EL (cell line): ENCODE measurements around the gene C22orf39.
"Not testable (repeated sequence)": the region's sequence is repeated elsewhere in the genome, so short reads cannot be mapped to it uniquely, and the experiment has no call there.

ENCODE experiments used
- DNase-seq: peaks from one replicate; pipeline ENCODE4 v3.0.0-alpha.2; 2016

Gene C22orf39

GRCh38 chr22:19450363-19451175 is 3.1 kb upstream of the C22orf39 start:
- no peak for DNase-seq

GRCh38 chr22:19449422-19449767 is 1.9 kb upstream of the C22orf39 start:
- DNase-seq = no peak

GRCh38 chr22:19448739-19449421 is 1.4 kb upstream of the C22orf39 start:
- no peak for DNase-seq

DNA sequence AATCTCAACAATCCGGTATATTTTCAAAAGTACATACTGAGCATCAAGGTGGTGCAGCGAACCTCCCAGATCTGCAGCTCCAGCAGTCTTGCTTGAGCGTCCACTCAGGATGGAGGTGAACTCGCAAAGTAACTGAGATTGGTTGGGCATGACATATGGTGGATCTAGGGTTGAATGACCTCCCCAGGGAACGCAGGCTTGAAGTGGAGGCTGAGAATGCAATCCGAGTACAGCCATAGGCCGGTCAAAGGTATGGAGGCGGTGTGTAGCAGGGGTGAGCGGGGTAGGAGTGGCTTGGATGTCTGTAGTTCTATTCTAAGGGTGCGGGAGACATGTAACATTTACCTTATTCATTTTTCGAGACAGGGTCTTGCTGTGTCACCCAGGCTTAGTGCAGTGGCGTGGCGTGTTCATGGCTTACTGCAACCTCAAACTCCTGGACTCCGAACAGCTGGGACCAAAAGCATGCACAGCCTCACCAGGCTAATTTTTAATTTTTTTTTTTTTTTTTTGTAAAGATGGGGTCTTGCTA is 631 bp upstream of the C22orf39 start:
- peak; percentile 59 for DNase-seq

DNA sequence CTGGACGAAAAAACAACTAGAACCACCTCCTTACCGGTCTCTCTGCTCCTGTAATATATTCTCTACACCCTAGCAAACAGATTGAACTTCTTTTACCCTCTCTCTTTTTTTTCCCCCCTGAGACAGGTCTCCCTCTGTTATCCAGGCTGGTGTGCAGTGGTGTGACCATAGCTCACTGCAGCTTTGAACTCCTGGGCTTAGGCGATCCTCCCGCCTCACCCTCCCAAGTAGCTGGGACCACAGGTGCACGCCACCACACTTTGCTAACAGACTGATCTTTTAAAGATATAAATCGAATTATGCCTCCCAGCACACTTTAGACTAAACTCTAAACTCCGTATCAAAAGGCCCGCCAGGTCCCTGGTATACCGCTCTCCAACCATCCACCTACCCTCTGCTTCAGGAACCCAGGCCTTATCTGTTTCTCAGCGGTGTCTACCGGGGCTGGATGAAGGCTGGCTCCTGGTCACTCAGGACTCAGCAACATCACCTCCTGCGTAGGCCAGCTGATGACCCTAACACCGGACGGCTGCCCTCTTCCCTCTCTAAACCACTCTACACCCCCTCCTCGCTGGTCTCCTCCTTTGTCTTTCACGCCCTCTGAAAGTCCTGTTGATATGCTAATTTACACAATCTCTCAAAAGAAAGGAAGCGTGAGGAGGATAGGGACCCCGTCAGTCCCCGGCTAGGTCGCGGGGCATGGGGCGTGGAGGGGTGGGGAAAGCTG is 745 bp downstream of the C22orf39 start:
- peak; percentile 23 for DNase-seq

DNA sequence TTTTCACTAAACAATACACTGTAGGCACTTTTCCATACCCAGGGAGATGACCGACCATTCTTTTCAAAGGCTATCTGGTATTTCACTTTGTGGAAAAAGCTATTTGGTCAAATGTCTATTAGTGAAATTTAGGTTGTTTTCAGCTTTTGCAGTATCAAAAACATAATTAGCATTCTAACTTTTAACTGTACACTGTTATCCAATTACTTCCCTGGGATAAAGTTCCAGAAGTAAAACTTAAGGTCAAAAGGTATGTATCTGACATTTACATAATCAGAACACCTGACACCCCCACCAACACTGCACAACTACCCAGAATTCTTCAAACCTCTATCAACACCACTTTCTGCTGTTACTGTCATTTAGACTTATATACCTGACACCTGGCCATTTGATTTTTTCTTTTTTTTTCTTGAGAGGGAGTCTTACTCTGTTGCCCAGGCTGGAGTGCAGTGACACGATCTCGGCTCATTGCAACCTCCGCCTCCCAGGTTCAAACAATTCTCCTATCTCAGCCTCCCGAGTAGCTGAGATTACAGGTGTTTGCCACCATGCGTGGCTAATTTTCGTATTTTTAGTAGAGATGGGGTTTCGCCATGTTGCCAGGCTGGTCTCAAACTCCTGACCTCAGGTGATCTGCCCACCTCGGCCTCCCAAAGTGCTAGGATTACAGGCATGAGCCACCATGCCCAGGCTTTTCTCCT is 2.1 kb downstream of the C22orf39 start:
- not testable (repeated sequence) for DNase-seq

DNA sequence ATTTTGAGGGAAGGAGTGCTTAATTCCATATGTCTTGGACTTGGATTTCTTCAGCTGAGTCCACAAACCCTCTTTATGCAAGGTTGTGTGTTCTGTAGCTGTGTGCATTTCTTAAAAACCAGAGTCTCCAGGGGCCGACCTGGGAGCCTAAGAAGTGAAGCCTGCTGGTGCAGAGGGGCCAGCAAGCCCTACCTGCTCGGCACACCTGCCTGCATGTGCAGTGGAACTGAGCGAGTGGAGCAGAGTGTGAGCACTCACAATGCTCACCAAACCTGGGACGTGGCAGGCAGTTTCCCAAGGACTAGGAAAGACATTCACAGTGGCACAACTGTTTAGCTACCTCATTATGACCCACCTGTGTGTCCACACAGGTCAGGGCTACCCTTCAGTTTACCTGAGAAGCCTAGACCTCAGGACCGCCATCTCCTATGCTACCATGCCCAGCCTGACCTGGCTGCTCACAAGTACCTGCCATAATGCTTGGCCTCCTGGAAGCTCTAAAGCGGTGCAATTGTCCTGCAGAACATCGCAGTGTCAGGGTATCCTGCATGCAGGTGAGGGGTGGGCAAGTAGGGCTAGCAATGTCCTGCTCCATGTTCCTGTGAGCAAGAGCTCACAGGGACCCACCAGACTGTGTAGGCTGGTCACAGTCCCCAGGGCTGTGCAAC is 3.8 kb downstream of the C22orf39 start:
- DNase-seq = no peak

DNA sequence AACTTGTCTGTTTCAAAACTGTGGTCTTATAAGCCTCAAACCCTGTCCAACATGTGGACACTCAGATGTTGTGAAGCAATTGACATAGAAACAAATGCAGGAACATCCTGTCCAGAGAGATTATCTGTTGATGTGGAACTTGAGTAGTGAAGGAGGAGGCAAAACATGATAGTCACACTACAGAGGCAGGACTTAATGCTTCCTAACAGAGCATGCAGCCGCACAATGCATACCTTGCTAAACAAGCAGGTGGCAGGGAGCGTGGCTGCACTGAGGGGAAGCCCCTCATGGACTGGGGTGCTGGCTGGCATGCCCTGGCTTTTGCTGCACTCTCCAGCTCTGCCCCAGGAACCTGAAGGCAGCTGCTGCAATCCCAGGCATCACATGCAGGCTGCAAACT is 5.3 kb downstream of the C22orf39 start:
- DNase-seq = no peak

DNA sequence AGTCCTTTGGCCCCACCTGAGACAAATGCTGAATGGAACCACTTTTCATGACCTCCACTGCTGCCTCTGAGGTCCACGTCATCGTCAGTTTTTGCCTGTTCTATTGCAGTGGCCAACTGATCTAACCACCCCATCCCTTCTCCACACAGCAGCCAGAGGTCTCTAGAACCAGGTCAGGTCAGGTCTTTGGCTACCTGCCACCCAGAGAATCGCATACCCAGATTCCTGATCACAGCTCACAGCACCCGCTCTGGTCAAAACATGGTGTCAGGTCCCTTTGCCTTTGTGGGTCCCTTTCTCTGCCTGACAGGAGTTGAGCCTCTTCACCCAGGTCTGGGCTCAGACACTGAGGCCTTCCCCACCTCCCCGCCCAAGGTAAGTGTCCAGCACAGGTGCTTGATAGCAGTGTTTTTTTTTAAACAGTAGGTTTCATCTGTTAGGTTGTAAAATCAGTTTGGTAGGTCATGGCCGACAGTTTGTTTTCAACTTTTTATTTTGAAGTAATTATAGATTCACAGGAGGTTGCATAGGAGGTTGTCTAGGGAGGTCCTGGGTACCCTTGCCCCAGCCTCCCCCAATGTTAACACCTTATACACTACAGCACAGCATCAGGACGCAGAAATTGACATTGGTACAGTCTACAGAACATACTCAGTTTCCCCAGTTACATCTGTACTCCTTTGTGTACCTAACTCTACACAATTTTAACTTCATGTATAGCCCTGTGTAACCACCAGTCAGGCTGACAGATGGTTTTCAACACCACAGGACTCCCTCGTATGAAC is 6.9 kb downstream of the C22orf39 start:
- no peak for DNase-seq

DNA sequence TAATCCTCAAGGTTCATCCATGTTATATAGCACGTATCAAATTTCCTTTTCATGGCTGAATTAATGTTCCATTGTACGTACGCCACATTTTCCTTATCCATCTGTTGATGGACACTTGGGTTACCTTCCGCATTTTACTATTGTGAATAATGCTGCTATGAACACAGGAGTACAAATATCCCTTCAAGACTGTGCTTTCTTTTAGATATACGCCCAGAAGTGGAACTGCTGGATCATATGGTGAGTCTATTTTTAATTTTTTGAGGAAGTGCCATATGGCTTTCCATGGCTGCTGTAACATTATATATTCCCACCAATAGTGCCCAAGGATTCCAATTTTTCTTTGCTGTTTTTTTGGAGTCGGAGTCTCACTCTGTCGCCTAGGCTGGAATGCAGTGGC is 9.2 kb downstream of the C22orf39 start:
- no peak for DNase-seq

- DNase-seq = not testable (repeated sequence)
Observed at GRCh38 chr22:19436444-19437161, 10.9 kb downstream of the C22orf39 start.

DNA sequence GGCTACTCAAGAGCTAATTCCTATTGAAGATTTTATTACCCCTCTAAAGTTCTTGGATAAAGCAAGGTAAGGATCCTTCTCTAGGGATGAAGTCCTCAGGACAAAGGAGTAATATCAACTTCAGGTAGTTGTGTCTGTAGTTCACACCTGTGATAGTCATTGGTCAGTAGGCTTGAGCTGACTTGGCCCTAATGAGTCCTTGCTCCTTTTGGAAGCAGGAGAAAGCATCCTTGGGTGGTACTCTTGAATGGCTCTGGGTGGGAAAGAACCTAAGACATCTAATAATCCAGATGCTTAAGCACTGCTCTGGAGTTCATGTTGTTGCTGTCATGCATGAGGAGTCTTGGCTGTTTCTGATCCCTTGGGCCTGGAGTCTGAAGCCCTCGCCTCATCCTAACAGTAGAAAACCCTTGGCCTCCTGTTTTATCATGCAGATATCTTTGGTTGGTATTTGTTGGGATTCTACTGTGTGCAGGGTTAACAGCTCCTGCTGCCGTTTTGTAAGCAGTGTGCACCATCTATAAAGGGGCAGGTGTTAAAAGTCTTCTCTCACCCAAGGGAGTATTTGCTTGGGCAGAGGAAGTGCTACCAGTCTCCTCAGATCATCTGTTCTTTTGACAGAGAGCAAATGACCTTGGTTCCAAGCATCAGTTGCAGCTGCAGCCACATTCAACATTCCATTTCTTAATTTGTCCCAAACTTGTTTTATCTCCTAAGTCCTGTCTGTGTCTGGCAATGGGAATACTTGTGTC is 12.5 kb downstream of the C22orf39 start:
- DNase-seq = no peak

DNA sequence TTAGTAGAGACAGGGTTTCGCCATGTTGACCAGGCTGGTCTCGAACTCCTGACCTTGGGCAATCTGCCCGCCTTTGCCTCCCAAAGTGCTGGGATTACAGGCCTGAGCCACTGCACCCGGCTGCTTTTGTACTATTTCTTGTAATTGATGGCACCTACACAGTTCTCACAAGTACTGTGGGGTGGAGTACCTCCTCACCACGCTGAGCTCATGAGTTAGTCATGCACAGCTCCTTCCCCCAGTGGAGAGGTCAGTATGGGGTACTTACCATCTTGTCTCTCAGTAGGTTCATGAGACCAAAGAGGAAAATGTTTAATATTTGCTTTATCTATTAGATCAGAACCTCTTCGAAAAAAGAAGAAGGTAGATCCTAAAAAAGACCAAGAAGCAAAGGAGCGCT is 13.1 kb downstream of the C22orf39 start:
- DNase-seq = no peak

DNA sequence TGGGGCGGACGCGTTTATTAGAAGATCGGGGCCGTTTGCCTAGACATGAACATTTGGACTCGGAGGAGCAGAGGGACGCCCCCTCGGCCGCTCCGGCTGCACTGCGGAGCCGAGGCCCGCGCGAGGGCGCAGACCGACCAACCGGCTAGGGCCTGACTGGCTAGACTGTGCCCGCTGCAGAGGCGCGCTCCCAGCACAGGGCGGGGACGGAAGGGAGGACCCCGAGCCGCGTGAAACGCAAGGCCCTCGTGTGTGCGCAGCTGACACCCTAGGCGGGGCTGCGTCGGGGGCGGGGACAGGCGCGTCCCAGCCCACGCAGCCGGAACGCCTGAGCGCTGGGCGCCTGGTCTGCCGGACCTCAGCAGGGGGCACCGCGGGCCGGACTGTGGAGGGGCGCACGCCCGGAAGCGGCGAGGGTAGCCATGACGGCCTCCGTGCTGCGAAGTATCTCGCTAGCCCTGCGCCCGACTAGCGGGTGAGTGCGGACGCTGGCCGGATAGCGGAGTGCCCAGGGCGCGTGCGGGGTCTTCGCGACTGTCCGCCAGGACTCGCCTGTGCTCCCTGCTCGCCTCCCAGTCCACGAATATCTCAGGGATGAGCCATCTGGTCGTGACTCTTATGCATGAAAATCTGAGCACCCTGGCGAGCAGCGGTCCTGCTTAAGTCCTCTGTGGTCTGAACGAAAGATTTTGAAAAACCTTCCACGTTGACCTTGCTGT is 15.2 kb downstream of the C22orf39 start, which contains the start of gene MRPL40:
Gene MRPL40, plus strand, starts transcription at position 413 of the 719 bp plus-strand sequence. Its CDS starts 10 bp downstream, at position 423.
- peak; percentile 93 for DNase-seq

DNA sequence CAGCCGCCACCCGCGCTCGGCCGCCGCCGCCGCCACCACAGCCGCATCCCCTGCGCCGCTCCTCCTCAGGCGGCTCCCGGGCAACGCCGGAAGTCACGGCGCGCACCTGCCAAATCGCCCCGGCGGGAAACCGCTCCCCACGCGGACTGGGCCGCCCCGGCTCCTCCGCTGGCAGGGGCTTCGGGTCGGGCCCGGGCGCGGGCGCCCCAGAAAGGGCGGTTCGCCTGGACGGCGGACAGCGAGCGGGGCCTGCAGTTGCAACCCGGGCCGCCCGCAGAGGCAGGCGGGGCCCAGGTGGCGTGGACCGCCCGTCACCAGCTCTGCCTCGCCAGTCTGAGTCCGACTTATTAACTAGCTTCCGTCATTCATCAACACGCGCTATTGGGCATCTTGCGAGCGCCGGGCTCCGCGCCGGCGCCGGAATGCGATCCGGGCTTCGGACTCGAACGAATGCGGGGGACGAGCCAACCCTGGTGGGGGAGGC is 15.8 kb downstream of the C22orf39 start, which contains the start of gene HIRA:
Gene HIRA, minus strand, starts transcription at position 85 of the 484 bp plus-strand sequence. CDS start 257 bp downstream, outside the sequence.
- peak; percentile 78 for DNase-seq

GRCh38 chr22:19430890-19431541 is 16.5 kb downstream of the C22orf39 start:
- peak; percentile 50 for DNase-seq

- peak; percentile 67 for DNase-seq
Observed at GRCh38 chr22:19429950-19430889, 17.3 kb downstream of the C22orf39 start.
